GM13977 (cell line): ENCODE results near the gene RBM26.

Experiments
- DNase-seq: peaks from one replicate; pipeline ENCODE4 v3.0.0; 2012; ENCODE audit warnings: low spot score
- CTCF ChIP-seq: IDR thresholded peaks from 2 replicates; pipeline ENCODE4 v1.5.1; 2012; ENCODE audit warnings: mild to moderate bottlenecking, control low read depth; ENCODE audit not compliant: insufficient read depth; ENCODE audit errors: extremely low read depth, missing control alignments
- in situ Hi-C: fragments of 300-500 bp; cut with MboI; formaldehyde crosslinking; loops from one replicate; pipeline ENCODE4 v1.12.0; 2022; ENCODE audit warnings: low sequenced_read_pairs, low pct_unique_long_range_greater_than_20kb, mixed read lengths, inconsistent platforms; ENCODE audit not compliant: unreplicated experiment

Gene RBM26

GRCh38 chr13:79439275-79439674 lies 33.2 kb upstream of the RBM26 start:
- DNase-seq = no peak
- in situ Hi-C loops = no loop called here
- TF ChIP-seq CTCF = no peak

GRCh38 chr13:79435561-79435990 lies 29.5 kb upstream of the RBM26 start:
- DNase-seq = no peak
- in situ Hi-C loops = no loop called here
- TF ChIP-seq CTCF = no peak

DNA sequence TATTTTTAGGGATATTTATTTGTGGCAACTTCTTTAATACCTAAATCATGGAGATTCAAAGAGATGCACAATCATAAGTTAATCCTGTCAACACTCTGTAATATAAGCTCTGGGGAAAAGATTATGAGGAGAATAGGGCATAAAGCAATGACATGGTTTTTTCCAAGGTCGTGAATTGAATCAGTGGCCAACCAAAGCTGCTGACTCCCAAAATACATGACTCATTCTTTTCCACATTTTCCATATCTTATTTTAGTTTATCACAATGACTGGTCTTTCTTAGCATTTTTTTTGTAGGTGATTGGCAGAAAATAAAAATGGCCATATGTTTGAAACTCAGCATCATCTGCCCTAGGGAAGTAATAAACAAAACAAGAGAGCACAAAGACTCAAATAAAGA lies 28.5 kb upstream of the RBM26 start:
- in situ Hi-C loops = no loop called here
- TF ChIP-seq CTCF = no peak
- no peak for DNase-seq

- DNase-seq = no peak
- in situ Hi-C loops = no loop called here
- TF ChIP-seq CTCF = no peak
Measured at GRCh38 chr13:79432992-79433391, 26.9 kb upstream of the RBM26 start.

GRCh38 chr13:79432086-79432485 lies 26.0 kb upstream of the RBM26 start:
- in situ Hi-C loops = no loop called here
- DNase-seq = no peak
- TF ChIP-seq CTCF = no peak

DNA sequence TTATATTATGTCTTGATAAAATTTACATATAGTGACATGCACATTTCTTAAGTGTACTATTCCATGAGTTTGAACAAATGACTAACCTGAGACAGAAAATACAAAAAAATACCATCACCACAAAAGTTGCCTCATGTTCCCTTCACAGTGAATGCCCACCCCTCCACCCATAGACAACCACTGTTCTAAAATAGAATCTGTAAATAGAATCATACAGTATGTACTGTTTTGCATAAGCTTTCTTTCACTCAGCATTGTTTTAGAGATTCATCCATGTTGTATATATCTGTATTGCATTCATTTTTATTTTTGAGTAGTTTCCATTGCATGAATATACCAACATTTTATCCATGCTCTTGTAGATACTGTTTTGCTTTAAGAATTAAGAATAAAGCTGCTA lies 23.3 kb upstream of the RBM26 start:
- no peak for DNase-seq
- no peak for TF ChIP-seq CTCF
- in situ Hi-C loops = loop anchor here (5.0 kb wide), 1 partner anchor 108 kb away; no protein-coding TSS in a partner anchor

DNA sequence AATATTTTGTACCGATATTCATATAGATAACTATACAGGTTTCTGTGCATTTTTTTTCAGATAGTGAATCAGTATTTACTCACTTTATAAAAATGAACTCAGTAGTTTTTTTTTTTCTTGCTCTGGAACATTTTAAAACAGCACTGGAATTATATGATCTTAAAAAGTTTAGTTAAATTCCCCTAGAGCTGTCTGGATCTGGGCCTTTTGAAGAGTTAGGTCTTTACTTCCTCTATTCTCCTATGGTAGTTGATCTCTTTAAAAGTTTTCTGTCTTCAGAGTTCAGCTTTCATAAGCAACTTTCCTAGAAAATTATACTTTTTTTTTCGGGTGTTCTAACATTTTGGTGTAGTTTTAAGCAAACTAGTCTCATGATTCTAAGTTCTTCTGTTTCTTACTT lies 21.8 kb upstream of the RBM26 start:
- DNase-seq = no peak
- in situ Hi-C loops = loop anchor here (5.0 kb wide), 1 partner anchor 109 kb away; no protein-coding TSS in a partner anchor
- TF ChIP-seq CTCF = no peak
